Panc1 (cell line): Measurements from ENCODE around the gene RAB7B.

Experiments
- POLR2AphosphoS5 ChIP-seq: IDR thresholded peaks from 2 replicates; pipeline ENCODE4 v1.6.1; 2012; ENCODE audit warnings: mild to moderate bottlenecking, low read depth, low read length, moderate library complexity
- SIN3A ChIP-seq: IDR thresholded peaks from 2 replicates; pipeline ENCODE4 v1.6.1; 2012; ENCODE audit warnings: low read depth, mild to moderate bottlenecking, low read length, moderate library complexity, borderline replicate concordance; ENCODE audit not compliant: insufficient read depth
- TF ChIP-seq, protein P1 (sequence below): fragments of 450-650 bp; IDR thresholded peaks from 2 replicates; pipeline ENCODE4 v1.5.1; 2017; ENCODE audit warnings: mild to moderate bottlenecking
- TF ChIP-seq, protein P2 (sequence below), 2 experiments: IDR thresholded peaks; 2 replicates each; pipeline ENCODE4 v1.6.1; 2011 to 2012; ENCODE audit warnings: low read depth in 2 of 2, control low read depth in 1 of 2, low read length in 1 of 2, mild to moderate bottlenecking in 1 of 2, moderate library complexity in 1 of 2; ENCODE audit not compliant: insufficient read depth in 1 of 2

GRCh38 chr1:206035027-206035426 is 31.8 kb upstream of the RAB7B start:
- TF ChIP-seq, protein P1, sequence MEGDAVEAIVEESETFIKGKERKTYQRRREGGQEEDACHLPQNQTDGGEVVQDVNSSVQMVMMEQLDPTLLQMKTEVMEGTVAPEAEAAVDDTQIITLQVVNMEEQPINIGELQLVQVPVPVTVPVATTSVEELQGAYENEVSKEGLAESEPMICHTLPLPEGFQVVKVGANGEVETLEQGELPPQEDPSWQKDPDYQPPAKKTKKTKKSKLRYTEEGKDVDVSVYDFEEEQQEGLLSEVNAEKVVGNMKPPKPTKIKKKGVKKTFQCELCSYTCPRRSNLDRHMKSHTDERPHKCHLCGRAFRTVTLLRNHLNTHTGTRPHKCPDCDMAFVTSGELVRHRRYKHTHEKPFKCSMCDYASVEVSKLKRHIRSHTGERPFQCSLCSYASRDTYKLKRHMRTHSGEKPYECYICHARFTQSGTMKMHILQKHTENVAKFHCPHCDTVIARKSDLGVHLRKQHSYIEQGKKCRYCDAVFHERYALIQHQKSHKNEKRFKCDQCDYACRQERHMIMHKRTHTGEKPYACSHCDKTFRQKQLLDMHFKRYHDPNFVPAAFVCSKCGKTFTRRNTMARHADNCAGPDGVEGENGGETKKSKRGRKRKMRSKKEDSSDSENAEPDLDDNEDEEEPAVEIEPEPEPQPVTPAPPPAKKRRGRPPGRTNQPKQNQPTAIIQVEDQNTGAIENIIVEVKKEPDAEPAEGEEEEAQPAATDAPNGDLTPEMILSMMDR: no peak
- TF ChIP-seq SIN3A (no peak), POLR2AphosphoS5 (no peak)
- TF ChIP-seq, protein P2, sequence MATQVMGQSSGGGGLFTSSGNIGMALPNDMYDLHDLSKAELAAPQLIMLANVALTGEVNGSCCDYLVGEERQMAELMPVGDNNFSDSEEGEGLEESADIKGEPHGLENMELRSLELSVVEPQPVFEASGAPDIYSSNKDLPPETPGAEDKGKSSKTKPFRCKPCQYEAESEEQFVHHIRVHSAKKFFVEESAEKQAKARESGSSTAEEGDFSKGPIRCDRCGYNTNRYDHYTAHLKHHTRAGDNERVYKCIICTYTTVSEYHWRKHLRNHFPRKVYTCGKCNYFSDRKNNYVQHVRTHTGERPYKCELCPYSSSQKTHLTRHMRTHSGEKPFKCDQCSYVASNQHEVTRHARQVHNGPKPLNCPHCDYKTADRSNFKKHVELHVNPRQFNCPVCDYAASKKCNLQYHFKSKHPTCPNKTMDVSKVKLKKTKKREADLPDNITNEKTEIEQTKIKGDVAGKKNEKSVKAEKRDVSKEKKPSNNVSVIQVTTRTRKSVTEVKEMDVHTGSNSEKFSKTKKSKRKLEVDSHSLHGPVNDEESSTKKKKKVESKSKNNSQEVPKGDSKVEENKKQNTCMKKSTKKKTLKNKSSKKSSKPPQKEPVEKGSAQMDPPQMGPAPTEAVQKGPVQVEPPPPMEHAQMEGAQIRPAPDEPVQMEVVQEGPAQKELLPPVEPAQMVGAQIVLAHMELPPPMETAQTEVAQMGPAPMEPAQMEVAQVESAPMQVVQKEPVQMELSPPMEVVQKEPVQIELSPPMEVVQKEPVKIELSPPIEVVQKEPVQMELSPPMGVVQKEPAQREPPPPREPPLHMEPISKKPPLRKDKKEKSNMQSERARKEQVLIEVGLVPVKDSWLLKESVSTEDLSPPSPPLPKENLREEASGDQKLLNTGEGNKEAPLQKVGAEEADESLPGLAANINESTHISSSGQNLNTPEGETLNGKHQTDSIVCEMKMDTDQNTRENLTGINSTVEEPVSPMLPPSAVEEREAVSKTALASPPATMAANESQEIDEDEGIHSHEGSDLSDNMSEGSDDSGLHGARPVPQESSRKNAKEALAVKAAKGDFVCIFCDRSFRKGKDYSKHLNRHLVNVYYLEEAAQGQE (IDR thresholded peaks at IDR 0.05; ENCODE audit: insufficient read depth in 1 of 2, low read depth in 2 of 2, low read length in 1 of 2): no peak
